Stimulated activated CD4-positive, alpha-beta T cell treated with anti-CD3 and anti-CD28 coated beads, Interleukin-4, amount 100 ng/mL, for 48 hours (primary cell): ENCODE data around the gene NTN1.

ENCODE experiments used
- DNase-seq, 2 donors: peaks; one replicate each; pipeline ENCODE4 v3.0.0-alpha.2; 2020; ENCODE audit warnings: low read depth in 2 of 2

Gene NTN1

DNA sequence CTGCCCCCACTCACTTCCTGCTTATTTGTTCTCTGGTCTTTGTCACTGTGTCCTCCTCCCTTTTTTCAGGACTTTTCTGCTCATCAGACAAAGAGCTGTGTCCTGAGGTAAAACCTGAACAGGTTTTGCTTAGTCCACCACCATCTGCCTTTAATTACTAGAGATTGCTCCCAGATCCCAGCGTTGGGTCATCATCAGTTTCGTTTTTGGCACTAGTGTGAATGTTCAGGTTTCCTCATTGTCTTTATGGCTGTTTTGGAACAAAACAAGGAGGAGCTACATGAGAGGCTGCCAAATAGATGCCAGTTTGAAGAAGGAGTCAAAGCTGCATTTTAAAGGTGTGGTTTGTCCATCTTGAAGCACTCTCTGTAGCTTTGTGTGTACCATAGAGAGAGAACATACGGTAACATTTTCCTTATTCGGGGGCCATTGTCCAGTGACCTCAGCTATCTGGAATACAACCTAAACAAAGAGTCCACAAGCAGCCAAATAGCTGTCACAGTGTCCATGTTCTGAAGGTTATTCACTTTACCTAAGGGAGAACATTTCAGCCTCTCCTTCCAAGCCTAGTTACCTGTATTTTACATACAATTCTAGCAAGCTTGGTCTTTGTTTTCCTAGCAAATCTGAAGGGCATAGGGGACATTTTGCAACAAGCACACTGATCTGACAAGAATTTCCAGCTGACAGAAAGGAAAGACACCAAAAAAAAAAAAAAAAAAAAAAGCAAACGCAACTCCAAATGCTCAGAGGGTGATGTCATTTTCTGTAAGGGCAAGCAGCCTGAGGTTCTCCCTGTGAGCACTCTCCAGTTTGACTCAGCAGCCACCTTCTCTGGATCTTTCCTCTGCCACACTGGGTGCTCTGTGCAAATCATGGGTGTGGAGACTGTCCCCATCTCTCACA is 196.1 kb downstream of the NTN1 start:
- DNase-seq, result no peak

DNA sequence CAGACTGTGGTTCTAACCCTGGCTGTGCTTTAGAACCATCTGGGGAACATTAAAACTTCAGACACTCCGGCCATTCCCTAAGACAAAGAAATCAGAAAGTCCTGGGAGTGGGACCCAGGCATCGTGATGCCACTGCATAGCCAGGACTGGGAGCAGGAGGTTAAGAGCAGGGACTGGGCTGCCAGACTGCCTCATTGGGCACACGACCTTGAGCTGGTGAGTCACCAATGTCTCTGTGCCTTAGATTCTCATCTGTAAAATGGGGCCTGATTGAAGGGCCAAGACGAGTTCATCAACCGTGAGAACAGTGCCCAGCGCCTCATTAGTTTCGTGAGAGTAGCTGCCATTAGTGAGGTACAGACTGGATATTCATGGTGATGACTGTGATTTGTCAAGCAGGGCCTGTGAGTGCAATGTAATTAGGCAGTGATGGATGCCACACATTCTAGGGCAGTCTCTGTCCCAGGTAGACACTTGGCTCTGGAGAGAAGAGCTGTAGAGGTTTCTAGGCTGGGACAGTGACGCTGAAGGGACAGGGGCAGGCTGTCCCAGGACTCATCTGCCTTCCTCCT is 196.8 kb downstream of the NTN1 start:
- no peak for DNase-seq

DNA sequence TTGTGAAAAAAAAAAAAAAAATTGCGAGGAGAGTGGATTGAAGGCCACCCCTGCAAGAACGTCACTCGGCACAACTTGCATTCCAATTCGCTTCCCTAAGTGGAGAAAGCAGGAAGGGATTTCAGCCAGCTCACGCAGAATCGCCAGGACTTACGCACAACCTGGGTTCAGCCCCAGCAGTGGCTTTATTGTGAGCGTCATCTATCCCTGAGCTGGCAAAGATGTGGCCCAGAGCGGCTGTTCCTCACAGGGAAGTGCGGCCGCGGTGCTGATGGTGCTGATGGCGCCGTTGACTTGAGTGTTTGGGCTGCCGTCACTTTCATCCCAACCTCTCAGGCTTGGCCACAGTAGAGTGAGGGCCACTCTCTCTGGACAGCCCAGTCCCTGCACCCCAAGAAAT is 197.6 kb downstream of the NTN1 start:
- DNase-seq, result no peak

DNA sequence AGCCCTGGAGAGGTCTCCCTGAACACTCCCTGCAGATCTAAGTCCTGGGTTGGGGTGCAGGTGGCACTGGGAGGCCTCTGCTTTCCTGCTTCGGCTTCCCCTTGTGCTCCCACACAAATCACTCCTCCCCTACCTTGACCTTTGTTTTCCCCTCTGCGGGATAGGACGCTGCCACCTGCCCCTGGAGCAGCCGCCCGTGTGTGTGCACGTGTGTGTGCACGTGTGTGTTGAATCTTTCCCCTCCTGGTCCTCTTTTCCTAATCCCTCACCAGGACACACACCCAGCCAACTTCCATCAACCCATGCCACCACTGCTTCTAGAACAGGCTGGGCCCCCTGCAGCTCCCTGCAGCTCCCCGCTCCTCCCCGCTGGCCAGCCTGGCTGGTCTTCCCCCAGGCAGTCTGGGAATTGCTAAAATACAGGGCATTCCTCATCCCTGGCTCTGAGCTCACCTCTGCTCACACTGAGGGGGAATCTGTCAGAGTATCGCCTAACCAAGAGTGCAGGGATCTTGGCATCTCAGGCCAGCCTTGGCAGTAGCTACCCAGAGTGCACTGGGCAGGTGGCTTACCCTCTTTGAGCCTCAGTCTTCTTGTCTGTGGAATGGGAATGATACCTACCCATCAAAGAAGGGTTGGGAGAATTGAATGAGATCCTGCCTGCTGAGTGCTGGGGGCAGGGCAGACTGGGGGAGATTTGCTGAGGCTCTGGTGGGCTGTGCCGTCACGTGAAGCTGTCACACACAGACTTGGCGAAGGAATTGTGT is 198.5 kb downstream of the NTN1 start:
- no peak for DNase-seq

DNA sequence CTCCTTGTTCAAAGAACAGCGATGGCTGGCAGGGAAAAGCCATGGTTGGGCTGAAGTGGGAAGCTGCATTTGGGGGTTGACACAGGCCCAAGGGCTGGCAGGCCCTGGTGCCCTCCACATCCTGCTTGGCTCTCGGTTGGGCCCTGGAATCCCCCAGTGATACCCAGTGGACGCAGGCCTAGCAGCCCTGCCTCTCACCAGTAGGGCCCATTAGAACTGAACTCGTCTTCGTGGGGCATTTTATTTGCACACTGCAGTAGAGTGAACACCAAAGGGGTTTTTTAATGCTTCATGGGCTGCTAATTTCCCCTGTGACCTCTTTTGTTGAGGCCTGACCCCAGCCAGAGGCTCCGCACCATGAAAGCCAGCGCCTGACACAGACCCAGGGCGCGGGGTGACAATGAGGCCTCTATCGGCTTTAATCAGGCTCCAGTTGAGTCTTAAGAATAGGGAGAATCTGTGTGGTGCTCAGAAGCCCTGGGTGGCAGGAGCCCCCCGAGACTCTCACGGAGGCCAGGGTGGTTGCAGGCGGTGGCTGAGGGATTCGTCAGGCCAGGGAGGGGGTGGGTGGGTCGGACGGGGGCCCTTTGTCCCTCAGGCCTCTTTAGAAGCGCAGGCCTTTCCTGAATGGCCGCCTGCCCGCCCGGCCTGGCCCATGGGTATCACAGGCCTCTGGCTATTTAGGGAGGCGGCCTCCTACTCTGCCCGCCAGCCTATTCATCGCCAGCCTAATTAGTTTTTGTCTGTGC is 199.3 kb downstream of the NTN1 start:
- no peak for DNase-seq

DNA sequence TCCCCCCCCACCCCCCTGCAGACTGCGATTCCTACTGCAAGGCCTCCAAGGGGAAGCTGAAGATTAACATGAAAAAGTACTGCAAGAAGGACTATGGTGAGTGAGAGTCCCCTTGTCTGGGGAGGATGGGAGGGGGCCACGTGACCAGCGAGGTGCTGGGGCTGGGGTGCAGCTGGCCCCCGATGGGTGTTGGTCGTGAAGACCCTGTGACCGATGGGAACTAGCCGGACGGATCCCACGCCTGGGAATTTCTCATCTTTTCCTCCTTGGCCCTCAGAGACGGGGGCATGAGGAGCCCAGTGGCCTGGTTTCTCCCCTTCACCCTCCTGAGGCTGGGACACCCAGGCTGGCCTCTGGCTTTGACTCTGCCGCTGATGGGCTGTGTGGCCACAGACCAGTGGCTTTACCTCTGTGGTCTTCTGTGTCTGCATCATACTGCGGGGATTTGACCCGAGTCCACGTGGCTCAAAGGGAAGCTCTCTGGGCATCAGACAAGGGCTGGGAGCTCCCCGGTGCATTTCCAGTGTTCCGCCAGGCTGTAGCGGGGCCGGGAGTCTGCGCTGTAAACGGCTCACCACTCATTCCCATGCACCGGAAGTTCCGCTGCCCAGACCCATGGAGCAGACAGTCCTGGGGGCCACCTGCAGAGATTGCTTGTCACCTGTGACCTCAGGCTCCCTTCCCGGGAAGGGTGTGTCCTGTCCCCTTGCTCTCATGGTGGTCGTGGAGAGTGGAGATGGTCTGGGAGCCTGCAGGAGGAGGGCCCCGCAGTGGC is 200.0 kb downstream of the NTN1 start:
- DNase-seq, result no peak

DNA sequence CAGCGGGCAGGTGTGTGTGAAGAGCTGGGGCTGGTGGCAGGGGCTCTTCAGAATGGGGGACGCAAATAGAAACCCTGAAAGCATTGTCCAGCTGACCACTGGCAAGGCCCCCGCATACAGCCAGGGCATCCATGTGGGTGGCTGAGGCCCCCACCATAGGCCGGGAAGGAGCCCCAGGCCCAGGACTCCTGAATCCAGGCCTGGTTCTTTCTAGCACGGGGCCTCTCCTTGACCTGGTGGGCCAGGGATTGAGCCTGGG is 200.5 kb downstream of the NTN1 start:
- DNase-seq, result no peak

DNA sequence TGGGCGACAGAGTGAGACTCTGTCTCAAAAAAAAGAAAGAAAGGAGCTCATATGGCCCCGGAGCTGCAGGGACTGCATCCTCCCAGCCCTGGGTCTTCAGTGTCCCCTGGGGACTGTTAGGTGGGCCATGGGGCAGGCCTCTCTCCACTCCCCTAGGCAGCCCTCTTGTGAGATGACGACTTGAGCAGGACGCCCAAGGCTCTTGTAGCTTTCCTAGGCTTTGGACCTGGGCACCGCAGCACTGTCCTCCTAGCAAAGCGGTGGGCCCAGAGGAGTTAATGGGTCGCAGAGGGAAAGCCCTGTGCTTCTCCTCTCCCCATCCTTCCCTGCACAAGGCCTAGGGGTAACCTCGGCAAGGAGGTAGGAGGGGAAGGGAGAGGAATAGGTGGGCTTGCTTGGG is 202.2 kb downstream of the NTN1 start:
- no peak for DNase-seq

DNA sequence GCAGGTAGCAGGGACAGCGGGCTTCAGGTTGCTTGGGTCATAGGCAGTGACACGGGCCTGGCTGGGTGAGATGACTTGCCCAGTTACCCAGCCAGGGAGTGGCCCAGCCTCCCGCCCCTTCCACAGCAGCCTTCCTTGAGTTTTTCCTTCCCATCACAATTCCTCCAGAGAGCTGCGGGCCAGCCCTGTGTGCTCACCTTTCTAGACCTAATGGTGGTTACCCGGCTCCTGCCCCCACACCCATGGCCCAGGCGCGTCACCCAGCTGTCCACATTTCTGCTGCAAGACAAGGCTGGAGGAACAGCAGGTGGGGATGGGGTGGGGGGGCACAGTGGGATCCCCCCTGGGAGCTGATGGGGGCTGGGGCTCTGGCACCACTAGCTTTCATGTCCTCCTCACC is 203.2 kb downstream of the NTN1 start:
- no peak for DNase-seq

DNA sequence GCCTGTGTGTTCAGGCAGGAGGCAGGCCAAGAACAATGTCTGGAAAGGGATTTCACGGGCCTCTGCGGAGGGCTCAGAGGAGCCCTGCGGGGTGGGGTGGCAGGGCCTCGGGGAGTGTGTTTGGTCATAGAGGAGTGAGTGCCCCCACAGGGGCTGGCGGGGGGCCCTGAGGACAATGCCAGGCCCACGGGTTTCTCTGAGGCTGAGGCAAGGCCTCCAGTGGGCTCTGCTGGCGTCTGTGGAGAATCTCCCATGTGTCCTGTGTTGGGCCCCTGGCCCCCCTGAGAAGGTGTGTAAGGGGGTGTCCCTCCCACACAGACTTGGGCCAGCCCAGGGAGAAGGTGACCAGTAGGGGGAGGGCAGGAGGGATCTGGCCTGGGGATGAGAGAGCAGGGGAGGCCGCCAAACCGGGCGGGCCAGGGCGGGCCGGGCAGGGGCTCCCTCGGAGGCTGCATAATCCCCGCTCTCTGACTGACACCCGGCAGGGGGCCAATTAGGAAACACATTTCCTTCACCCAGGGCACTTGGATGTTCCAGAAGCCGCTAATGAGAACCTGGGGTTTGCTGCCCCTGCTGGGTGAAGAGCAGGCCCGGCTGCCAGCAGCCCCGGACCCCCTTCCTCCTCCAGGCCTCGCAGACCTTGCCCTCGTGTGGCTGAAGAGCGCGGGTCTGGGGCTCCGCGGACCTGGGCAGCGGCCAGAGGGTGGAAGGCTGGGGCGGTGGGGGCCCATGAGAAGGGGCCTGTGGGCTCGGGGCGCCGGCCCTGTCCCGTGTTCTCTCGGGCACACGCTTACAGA is 204.2 kb downstream of the NTN1 start:
- no peak for DNase-seq

DNA sequence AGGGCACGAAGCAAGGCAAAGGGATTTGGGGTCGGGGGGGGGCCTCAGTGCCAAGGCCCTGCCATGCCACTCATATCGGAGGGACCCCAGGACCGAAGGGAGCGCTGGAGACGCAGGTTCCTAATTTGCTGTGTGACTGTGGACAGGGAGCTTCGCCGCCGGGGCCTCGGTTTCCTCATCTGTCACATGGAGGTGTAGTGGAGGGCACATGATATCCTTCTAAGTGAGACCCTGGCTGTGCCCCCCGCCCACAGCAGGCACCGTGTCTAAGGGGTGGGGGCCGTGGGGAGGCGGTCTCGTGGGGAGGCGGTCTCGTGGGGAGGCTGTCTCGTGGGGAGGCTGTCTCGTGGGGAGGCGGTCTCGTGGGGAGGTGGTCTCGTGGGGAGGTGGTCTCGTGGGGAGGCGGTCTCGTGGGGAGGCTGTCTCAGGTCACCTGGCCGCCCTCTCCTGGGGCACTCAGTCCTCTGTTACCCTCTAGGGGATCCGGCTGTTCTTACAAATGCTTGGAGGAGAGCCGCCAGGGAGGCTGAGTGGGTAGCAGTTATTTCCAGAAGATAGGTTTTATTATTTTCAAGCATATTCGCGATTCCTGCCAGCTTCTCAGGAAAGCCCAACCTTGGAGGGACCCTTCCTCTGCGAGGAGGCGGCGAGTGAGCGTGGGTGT is 205.0 kb downstream of the NTN1 start:
- no peak for DNase-seq

DNA sequence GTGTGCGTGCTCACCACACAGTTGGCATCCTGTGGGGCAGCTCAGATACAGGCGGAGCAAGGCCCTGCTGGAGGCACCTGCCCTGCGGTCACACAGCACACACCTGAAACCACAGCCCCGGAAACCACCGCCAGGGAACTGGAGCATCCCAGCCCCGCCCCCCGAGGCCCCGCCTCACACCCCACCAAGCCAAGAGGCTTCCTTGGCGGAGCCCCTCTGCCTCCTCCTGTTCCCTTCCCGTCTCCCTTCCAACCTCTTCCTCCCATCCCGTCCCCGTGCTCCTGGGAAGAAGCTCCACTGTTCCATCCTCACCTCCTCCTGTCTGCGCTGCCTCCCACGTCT is 205.5 kb downstream of the NTN1 start:
- DNase-seq, result no peak

DNA sequence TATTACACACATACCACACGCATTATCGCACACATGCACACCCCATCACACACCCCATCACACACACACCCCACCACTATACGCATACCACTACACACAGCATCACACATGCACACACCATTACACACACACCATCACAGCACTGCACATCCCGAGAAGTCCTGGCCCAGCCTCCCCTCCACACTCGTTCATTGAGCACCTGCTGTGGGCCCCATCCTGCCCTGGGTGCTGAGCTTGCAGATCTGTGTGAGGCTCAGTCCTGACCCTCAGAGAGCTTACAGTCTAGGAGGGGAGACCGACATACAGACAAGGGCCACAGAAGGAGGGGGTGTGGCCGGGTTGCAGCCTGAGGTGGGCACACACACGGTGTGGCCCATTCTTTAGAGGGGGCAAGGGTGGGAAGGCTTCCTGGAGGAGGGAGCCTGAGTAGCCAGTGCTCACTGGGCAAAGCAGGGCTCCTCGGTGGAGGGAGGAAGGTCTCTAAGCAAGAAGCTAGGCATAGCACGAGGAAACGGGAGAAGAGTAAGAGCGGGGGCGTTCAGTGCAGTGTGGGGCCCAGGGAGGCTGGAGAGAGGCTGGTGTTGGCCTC is 206.6 kb downstream of the NTN1 start:
- no peak for DNase-seq

DNA sequence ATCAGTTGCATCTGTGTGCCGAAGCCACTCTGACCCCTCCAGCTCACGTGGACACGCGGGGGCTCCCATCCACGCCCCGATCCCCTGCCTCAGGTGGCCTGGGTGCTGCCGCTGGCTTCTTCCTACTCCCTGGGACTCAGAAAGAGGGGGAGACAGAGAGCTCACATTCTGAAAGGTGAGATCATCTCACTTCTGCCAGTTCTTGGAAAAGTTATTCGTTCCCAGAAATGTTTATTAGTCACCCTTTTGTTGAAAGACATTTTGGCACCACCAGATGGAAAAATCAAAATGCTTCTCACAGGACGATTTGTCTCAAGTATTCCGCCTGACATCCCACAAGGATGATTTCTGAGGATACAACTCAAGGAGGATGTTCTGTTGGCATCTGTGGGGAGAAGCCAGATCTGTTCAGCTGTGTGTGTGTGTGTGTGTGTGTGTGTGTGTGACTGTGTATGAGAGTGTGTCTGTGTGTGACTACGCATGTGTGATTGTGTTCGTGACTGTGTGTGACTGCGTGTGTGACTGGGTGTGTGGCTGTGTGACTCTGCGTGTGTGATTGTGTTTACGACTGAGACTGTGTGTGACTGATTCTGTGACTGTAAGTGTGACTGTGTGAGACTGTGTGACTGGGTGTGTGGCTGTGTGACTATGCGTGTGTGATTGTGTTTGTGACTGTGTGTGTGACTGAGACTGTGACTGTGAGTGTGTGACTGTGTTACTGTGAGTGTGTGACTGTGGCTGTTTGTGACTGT is 207.3 kb downstream of the NTN1 start:
- no peak for DNase-seq

DNA sequence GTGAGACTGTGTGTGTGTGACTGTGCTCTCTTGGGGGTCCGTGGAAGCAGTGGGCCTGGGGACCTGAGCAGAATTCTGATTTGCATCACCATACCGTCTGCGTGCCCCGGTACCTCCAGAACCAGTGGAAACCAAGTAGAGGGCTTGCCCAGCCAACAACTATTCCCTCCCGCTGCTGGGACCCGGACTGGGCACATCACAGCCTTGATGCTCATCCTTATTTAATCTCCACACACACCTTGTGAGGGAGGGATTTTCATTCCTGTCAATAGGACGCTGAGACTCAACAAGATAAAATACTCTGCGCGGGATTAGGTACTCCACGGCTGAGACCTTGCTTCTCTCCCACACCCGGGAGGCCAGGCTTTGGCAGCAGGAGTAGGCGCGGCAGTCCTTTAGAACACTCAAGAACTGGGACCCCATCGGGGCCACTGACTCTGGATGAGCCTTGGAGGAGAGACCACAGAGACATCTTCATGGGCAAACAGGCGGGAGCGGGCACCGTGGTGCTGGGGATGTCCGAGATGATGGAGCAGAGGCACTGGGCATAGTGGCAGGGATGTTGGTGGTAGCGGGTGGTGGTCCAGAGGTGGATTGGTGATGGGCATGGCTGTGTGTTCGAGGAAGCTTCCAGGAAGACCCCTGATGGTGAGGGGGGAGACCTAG is 208.0 kb downstream of the NTN1 start:
- DNase-seq, result no peak

DNA sequence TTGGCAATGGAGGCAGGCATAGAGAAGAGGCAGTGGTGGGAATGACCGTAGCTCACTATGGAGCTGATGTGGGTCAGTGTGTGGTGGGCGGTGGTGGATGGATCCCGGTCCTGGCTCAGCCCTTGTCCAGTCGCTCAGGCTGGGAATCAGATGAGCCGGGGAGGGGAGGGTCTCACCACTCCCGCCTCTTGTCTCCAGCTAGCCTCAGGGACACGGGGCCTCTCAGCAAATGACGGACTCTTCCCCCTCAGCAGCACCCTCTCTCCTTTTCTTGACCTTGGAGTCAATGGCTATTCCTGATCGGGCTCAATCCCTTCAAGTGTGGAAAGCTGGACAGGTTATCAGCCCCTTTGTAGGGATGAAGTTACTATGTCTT is 208.5 kb downstream of the NTN1 start:
- no peak for DNase-seq

DNA sequence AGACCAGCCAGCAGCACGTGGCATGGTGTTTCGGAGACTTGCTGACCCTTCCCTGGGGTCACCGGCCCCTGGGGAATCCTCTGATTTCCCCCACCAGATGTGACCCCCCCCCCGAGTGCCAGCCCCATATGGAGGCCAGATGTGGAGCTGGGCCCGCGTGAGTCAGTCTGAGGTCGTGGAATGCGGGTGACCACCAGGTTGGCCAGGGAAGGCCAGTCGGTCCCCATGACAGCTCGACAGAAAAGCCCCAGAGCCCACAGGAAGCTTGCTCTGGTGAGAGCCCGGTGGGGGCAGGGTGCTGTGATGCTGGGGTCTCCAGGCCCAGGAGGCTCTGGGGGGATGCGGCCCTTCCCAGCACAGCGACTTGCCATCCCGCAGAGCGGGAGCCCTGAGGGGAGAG is 209.0 kb downstream of the NTN1 start:
- DNase-seq, result no peak

DNA sequence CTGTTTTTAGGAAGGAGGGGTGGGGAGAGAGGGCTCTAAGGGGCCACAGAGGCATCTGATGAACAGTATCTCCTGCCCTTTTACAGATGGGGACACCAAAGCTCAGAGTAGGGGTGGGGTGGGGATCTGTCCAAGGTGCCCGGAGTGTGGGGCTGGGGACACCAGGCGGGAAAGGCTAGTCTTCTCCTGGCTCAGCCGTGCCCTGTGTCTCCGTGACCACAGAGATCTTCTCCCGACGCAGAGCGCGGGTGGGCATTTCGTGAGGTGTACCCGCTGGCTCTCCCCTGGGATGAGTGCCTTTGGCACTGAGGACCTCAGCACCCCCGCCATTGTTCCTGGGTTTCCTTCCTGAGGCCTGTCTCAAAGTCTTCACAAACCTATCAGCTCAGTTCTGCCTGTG is 209.6 kb downstream of the NTN1 start:
- DNase-seq, result no peak
